ENCODE measurements around the gene SMTNL1.

SMTNL1 gene

GRCh38 chr11:57546869-57547475 is 9.6 kb downstream of the SMTNL1 start:
- peak; percentile 25 for DNase-seq

- no peak for DNase-seq
Measured at GRCh38 chr11:57547854-57548377, 10.5 kb downstream of the SMTNL1 start.

GRCh38 chr11:57549983-57550382 is 12.6 kb downstream of the SMTNL1 start:
- no peak for DNase-seq

- no peak for DNase-seq
Measured at GRCh38 chr11:57551941-57552340, 14.5 kb downstream of the SMTNL1 start.

- no peak for DNase-seq
Measured at GRCh38 chr11:57552479-57552878, 15.1 kb downstream of the SMTNL1 start.

GRCh38 chr11:57555393-57555792 is 18.0 kb downstream of the SMTNL1 start:
- no peak for DNase-seq

- no peak for DNase-seq
Measured at GRCh38 chr11:57556041-57556440, 18.6 kb downstream of the SMTNL1 start.

GRCh38 chr11:57560146-57560545 is 22.8 kb downstream of the SMTNL1 start:
- DNase-seq: no peak

GRCh38 chr11:57562596-57562995 is 25.2 kb downstream of the SMTNL1 start:
- no peak for DNase-seq

- DNase-seq: peak; percentile 33
Measured at GRCh38 chr11:57566005-57566904, 28.9 kb downstream of the SMTNL1 start.

- peak; percentile 39 for DNase-seq
Measured at GRCh38 chr11:57566905-57567514, 29.6 kb downstream of the SMTNL1 start.

- peak; percentile 94 for DNase-seq
Measured at GRCh38 chr11:57567515-57568329, 30.3 kb downstream of the SMTNL1 start, which contains the start of gene UBE2L6. TSS of gene UBE2L6 (minus strand) at chr11:57567672. CDS start at chr11:57567611, 61 bp downstream.

- DNase-seq: no peak
Measured at GRCh38 chr11:57568330-57568766, 31.0 kb downstream of the SMTNL1 start.

GRCh38 chr11:57571606-57572005 is 34.2 kb downstream of the SMTNL1 start:
- DNase-seq: no peak

- DNase-seq: no peak
Measured at GRCh38 chr11:57574061-57574460, 36.7 kb downstream of the SMTNL1 start.

GRCh38 chr11:57584341-57584740 is 46.9 kb downstream of the SMTNL1 start:
- DNase-seq: no peak

- no peak for DNase-seq
Measured at GRCh38 chr11:57585301-57585700, 47.9 kb downstream of the SMTNL1 start.

- no peak for DNase-seq
Measured at GRCh38 chr11:57586711-57587245, 49.4 kb downstream of the SMTNL1 start.

GRCh38 chr11:57588046-57588710 is 50.8 kb downstream of the SMTNL1 start:
- DNase-seq: no peak

- DNase-seq: no peak
Measured at GRCh38 chr11:57596266-57596885, 59.0 kb downstream of the SMTNL1 start.

GRCh38 chr11:57597461-57597915 is 60.1 kb downstream of the SMTNL1 start, which contains the start of gene SERPING1:
TSS of gene SERPING1 (plus strand) at chr11:57597685. CDS start at chr11:57598271, 586 bp downstream.
- no peak for DNase-seq

All from activated CD4-positive, alpha-beta T cell treated with anti-CD3 and anti-CD28 coated beads for 48 hours (primary cell).